RWPE2 (cell line): ENCODE data around the gene SIL1.
"Not testable (repeated sequence)": the region's sequence is repeated elsewhere in the genome, so short reads cannot be mapped to it uniquely, and the experiment has no call there.

ENCODE experiments used
- ATAC-seq: fragments of 200-7000 bp; cut with Tn5 transposase; 3 replicates; pipeline ENCODE4 v1.9.1; 2021; ENCODE audit warnings: low read depth
- DNase-seq: peaks from one replicate; pipeline ENCODE4 v3.0.0-alpha.2; 2020; ENCODE audit warnings: low spot score
- H3K27ac ChIP-seq: fragments of 450-650 bp; 2 replicates; pipeline ENCODE4 v1.5.1; 2017; ENCODE audit warnings: mild to moderate bottlenecking; ENCODE audit not compliant: poor library complexity, severe bottlenecking
- H3K27me3 ChIP-seq: fragments of 250-450 bp; sonication (Bioruptor Pico); 2 replicates; pipeline ENCODE4 v1.5.1; 2021; ENCODE audit warnings: mild to moderate bottlenecking, moderate library complexity; ENCODE audit not compliant: insufficient read depth, poor library complexity, severe bottlenecking
- H3K36me3 ChIP-seq: fragments of 250-450 bp; sonication (Bioruptor Pico); 2 replicates; pipeline ENCODE4 v1.5.1; 2020; ENCODE audit warnings: low read depth, mild to moderate bottlenecking, moderate library complexity
- H3K4me1 ChIP-seq: fragments of 250-450 bp; sonication (Bioruptor Pico); 2 replicates; pipeline ENCODE4 v1.5.1; 2021; ENCODE audit warnings: mild to moderate bottlenecking, moderate library complexity; ENCODE audit not compliant: insufficient read depth, poor library complexity, severe bottlenecking
- H3K4me3 ChIP-seq: fragments of 250-450 bp; sonication (Bioruptor Pico); 2 replicates; pipeline ENCODE4 v1.5.1; 2021; ENCODE audit warnings: mild to moderate bottlenecking, moderate library complexity; ENCODE audit not compliant: severe bottlenecking
- H3K9me3 ChIP-seq: fragments of 250-450 bp; sonication (Bioruptor Pico); 2 replicates; pipeline ENCODE4 v1.5.1; 2021; ENCODE audit warnings: mild to moderate bottlenecking, moderate library complexity; ENCODE audit not compliant: severe bottlenecking
- CTCF ChIP-seq: fragments of 450-650 bp; IDR thresholded peaks from one replicate; pipeline ENCODE4 v1.5.1; 2017; ENCODE audit warnings: mild to moderate bottlenecking, moderate library complexity; ENCODE audit not compliant: poor library complexity, severe bottlenecking

The SIL1 gene

GRCh38 chr5:139058121-139058520 lies 140.0 kb downstream of the SIL1 start:
- peaks cover 12% of the 10 kb centered on the region for H3K4me1 ChIP-seq
- no peaks in the 10 kb centered on the region for H3K36me3 ChIP-seq
- ATAC-seq (no peak), DNase-seq (no peak)
- no peak for TF ChIP-seq CTCF
- H3K9me3 ChIP-seq, result no peaks in the 10 kb centered on the region
- no peaks in the 10 kb centered on the region for H3K27me3 ChIP-seq
- H3K4me3 ChIP-seq, result no peak overlapping the region
- H3K27ac ChIP-seq, result no peak overlapping the region

GRCh38 chr5:139057045-139057939 lies 140.9 kb downstream of the SIL1 start:
- not testable (repeated sequence) for H3K27me3 ChIP-seq, H3K9me3 ChIP-seq, H3K4me3 ChIP-seq, DNase-seq, ATAC-seq, H3K36me3 ChIP-seq, H3K27ac ChIP-seq
- H3K4me1 ChIP-seq, result peaks cover 12% of the 10 kb centered on the region

GRCh38 chr5:139052975-139053374 lies 145.2 kb downstream of the SIL1 start:
- no peak for ATAC-seq
- no peaks in the 10 kb centered on the region for H3K4me1 ChIP-seq

GRCh38 chr5:139051392-139051791 lies 146.8 kb downstream of the SIL1 start:
- Histone ChIP-seq H3K27ac (no peak overlapping the region), H3K4me1 (no peaks in the 10 kb centered on the region), H3K27me3 (no peaks in the 10 kb centered on the region), H3K9me3 (no peaks in the 10 kb centered on the region), H3K4me3 (no peak overlapping the region), H3K36me3 (no peaks in the 10 kb centered on the region; the same call in 1 of the 2 replicates)
- ATAC-seq, result no peak
- TF ChIP-seq CTCF, result no peak
- no peak for DNase-seq

More at GRCh38 chr5:139052975-139053374, 145.2 kb downstream of the SIL1 start:
- Histone ChIP-seq H3K36me3 (no peaks in the 10 kb centered on the region; the same call in 1 of the 2 replicates), H3K27me3 (no peaks in the 10 kb centered on the region), H3K9me3 (no peaks in the 10 kb centered on the region), H3K4me3 (no peak overlapping the region), H3K27ac (no peak overlapping the region)
- no peak for DNase-seq
- no peak for TF ChIP-seq CTCF

GRCh38 chr5:139050432-139050831 lies 147.7 kb downstream of the SIL1 start:
- no peak for TF ChIP-seq CTCF
- Histone ChIP-seq H3K9me3 (no peaks in the 10 kb centered on the region), H3K27ac (no peak overlapping the region), H3K4me1 (no peaks in the 10 kb centered on the region), H3K4me3 (no peak overlapping the region), H3K27me3 (no peaks in the 10 kb centered on the region), H3K36me3 (no peaks in the 10 kb centered on the region; the same call in 1 of the 2 replicates)
- ATAC-seq (no peak), DNase-seq (no peak)
